IPS-NIHi11 (cell line): Measurements from ENCODE around the gene CCDC149.

Source experiments
- DNase-seq: peaks from one replicate; pipeline ENCODE4 v3.0.0; 2012; ENCODE audit warnings: mixed read lengths, low spot score

Gene CCDC149

DNA sequence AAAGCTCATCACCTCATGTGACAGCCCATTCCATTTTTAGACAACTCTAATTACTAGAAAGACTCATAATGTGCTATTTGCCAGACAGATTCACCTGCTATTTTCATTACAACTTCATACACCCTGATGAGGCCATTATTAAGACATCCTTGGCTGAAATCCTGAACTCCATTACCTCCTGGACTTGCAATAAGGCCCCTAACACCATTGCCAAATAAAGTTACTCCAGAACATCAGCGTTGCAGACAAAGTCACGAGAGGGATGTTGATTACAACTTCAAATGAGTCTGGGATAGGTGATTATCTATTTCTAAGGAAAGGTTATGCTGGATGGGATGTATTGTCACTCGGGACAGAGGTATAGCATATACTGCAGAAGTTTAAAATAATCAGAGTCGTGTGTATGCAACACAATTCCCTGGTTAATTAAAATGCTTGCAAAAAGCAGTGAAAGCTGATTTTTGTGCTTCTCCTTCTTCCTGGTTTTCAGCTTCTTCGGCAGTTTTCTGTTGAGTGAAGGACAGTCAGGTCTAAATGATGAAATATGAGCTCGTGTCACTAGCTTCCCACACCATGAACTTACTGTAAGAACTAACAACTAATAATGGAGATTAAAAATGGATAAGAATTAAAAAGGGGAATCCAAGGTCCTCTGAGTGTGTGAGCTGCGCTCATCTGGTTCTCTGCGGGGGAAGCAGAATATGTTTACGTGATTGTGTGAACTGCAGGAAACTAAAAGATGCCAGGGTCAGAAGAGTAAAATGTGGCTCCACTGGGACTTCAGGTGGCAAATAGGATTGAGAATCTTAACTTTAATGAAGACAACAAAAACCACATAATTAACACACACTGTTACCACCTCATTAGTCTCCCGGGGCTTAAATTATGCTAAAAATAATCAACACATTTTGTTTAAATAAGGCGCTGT, 135.0 kb downstream of the CCDC149 start:
- no peak for DNase-seq

DNA sequence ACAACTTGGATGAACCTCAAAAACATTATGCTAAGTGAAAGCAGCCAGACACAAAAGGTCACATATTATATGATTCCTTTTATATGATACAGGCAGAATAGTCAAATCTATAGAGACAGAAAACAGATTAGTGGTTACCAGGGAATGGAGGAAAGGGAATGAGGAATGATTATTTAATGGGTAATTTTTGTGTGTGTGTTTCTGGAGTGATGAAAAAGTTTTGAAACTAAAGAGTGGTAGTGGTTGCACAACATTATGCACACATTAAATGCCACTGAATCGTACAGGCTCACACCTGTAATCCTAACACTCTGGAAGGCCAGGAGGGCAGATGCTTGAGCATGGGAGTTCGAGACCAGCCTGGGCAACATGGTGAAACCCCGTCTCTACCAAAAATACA, 137.1 kb downstream of the CCDC149 start:
- no peak for DNase-seq

DNA sequence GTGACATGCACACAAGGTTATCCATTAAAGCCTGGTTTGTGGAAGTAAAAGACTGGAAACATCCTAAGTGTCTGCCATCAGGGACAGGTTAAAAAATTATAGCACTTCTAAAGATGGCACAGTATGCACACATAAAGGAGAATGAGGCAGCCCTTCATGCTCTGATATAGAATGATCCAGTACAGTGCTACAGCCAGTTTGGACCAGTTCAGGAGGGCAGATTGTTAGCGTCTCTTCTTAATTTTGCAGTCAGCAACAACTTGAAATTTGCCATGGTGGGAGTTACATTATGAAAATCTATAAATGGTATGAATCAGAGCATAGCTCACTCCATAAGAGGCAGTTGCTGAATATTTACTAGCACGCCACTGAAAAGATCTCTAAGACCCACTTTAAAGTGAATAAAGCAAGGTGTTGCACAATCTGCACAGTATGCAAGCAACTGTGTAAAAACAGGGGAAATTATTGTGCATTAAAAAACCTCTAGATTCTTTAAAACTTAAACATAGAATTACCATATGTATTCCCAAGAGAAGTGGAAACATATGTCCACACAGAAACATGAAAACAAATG, 137.7 kb downstream of the CCDC149 start:
- no peak for DNase-seq

DNA sequence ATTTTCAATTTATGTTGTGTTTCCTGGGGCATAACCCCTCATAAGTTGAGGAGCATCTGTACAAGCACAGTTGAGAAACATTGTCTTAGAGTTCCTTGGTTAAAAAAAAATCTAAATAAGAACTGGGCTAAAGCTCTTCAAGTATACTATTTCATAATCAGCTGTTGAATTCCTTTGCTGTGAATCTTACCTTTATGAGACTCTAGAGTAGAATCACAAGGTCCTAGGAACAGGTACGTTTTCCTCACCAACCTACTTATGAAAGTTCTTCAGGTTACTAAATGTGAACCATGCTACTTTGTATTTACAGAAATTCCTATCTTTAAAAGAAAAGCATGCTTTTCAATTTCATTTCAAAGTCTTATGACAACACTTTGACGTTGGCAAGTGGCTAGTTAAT, 138.4 kb downstream of the CCDC149 start:
- no peak for DNase-seq

DNA sequence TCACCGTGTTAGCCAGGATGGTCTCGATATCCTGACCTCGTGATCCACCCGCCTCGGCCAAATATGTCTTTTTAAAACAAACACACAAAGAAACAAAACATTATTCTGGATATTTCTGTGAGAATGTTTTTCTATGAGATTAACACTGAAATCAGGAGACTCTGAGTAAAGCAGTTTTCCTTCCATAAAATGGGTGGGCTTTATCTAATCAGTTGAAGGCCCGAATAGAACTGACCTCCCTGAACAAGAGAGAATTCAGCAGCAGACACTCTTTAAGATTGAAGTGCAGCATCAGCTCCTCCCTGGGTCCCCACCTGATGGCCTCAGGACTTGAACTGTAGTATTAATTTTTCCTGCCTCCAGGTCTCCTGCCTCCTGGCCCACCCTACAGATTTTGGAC, 139.9 kb downstream of the CCDC149 start:
- DNase-seq = no peak

DNA sequence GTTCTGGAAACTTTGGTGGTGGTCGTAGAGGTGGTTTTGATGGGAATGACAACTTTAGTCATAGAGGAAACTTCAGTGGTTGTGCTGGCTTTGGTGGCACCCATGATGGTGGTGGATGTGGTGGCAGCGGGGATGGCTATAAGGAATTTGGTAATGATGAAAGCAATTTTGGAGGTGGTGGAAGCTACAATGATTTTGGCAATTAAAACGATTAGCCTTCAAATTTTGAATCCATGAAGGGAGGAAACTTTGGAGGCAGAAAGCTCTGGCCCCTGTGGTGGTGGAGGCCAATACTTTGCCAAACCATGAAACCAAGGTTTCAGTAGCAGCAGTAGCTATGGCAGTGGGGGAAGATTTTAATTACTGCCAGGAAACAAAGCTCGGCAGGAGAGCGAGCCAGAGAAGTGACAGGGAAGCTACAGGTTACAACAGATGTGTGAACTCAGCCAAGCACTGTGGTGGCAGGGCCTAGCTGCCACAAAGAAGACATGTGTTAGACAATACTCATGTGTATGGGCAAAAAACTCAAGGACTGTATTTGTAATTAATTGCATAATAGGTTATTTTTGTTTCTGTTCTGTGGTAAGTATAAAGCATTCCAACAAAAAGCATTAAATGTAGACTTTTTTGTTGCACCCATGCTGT, 140.7 kb downstream of the CCDC149 start:
- no peak for DNase-seq

DNA sequence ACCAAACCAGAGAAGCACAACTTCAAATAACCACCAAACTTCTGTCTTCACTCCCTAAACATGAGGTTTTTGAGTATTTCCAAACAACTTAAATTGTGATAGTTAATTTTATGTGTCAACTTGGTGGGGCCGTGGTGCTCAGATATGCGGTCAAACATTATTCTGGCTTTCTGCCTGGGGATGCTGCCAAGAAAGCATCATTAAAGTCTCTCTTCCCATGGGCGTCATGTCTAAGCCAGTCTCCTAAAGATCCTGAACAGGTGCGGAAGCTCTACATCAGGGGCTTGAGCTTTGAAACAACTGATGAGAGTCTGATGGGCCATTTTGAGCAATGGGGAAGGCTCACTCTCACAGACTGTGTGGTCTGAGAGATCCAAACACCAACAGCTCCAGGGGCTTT, 141.6 kb downstream of the CCDC149 start:
- DNase-seq = no peak

DNA sequence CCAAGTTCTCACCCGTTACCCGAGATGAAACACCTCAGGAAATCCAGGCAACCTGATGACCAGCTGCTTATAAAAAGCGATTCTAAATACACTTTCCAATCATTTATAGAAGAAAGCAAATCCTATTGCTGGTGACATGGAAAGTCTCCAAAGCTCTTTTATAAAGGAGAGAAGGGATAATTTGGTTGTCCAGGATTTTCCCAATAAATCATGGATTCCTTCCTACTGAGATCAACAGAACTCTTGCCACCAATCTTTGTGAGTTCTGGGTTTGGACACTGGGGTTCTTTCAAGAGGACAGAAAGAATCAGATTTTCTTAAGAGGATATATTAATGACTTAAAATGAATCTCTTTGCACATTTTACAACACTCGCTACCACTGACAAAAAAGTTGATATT, 142.2 kb downstream of the CCDC149 start:
- DNase-seq = no peak

DNA sequence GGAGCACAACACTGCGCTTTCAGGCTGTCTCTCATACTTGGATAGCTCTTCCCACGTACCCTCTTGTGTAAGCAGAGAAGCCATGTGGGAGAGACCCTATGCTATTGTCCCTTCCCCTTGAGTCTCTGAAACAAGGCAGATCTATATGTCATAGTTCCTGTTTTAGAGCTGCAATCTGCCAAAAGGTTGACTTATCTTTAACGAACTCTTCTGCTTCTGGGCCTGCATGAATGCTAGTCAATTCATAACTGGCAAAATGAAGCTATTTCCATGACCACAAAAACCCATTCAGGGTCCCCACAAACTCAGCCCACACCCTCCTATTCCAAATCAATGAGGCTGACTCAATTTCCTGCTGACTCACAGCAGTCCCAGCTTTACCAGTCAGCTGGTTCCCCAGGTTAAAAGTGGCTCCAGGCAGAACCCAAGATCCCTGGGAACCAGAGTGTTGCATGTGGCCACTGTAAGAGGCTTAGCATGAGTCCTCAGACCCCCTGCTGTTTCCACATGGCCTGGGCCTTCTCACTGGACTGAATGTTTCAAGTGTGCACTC, 142.7 kb downstream of the CCDC149 start:
- no peak for DNase-seq

DNA sequence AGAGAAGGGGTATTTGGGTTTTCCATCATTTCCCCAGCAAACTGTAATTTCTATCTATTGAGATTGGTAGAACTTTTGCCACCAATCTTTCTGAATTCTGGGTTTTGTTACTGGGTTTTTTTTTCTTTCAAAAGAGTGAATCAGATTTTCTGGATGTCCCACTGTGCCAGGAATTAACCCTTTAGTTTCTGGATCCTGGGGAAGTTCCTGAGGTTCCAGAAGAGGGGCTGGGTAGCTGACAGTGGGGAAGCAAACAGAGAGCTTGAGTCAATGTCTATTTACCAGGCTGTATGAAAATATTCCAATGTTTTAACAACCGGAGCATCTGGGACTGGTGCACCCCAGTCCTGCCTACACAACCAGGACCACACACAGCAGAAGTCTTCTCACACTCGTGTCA, 143.3 kb downstream of the CCDC149 start:
- DNase-seq = no peak

DNA sequence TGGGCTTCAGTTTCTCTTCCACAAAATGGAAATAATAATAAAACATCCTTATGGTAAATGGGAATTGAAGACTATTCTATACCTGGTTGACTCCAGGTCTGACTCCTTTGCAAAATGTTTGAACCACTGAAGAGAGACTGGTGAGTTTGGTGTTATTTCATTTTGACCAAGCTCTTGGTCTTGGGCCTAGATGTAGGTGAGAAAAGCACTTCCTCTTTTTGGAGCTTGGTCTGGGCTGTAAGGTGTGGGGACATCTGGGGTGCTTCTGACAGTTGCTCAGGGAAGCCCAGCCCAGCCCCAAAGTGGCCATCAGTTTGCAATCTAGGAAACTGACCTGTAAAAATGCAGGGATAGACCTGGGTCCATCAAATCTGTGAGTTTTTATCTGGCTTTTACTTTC, 144.2 kb downstream of the CCDC149 start:
- no peak for DNase-seq

DNA sequence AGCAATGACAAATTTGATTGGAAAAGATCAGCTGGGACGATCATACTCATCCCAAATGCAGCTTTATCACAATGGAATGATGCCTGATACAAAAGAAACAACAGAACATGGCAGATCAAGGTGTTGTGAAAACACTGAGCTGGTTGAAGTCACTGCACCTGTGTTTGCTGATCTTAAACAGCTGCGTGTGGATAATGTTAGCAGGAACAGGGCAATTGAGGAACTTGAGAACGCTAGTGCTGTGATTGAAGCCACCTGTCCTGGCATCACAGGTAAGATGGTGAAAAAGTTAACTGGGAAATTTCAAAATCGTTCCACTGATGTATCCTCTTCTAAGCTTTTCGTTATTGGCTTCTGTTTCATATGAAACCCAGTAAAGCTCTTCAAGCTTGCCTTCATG, 144.8 kb downstream of the CCDC149 start:
- DNase-seq = no peak

DNA sequence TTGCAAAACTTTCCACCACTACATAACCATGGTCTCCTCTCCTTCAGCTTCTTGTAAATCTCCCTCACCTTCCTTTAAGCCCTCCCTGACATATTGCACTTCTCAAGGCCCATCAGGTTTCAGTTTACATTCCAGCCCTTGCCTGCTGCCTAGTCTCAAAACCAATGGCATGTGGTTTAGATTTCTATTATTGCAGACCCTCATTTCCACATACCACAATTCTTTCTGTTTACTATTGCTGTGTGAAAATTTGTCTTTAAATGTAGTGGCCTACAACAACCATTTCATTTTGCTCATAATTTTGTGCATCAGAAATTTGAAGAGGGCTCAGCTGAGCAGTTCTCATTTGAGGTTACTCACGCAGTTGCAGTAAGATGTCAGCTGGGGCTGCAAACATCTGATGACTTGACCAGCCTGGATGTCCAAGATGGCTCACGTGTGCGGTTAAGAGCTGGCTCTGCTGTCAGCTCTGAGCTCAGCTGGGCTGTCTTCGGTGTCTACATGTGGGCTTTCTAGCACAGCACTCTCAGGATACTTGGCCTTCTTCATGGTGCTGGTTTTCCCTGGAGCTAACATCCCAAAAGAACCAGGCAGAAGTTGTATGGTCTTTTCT, 147.4 kb downstream of the CCDC149 start:
- no peak for DNase-seq

DNA sequence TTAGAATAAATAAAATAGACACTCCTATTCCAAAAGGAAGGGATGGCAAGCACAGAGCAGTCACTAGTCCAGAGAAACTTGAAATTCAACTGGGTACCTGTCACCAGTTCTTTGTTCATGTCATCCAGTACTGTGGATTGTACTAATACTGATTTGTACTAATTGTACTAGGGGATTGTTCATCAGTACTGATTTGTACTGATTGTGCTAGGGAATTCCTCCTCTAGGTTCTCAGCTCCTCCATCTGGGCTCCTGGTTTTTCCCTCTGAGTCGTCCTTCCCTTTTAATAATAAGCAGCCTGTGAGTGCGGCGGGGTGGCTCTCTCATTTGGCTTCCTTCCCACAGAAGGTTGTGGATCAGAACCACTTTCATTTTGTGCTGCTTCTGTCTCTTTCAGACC, 148.5 kb downstream of the CCDC149 start:
- no peak for DNase-seq

DNA sequence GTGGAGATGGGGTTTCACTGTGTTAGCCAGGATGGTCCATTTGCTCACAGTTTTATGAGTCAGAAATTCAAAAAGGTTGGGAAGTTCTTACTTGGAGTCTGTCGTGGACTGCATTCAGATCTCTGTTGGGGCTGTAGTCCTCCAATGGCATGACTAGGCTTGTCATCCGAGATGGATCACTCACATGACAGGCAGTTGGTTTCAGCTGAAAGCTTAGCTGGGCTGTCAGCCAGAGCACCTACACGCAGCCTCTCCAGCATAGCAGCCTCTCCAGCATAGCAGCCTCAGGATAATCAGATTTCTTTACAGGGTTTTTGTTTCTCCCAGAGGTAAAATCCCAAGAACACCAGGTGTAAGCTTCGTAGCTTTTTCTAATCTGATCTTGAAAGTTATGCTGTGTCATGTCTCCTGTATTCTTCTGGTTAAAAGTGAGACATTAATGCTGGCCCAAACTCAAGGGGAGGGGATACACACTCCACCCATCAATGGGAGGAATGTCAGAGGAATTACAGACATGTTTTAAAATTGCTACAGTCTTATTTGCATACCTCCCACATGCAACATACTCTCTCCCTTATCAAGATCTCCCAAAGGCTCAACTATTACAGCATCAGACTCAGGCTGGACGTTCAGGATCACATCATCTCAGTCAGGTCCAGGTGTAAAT, 149.1 kb downstream of the CCDC149 start:
- DNase-seq = peak; percentile 25
